Stimulated activated CD8-positive, alpha-beta memory T cell treated with anti-CD3 and anti-CD28 coated beads, Interleukin-4, amount 100 ng/mL, for 4 hours (primary cell): ENCODE measurements around the gene AJM1.
"Not testable (repeated sequence)": the region's sequence is repeated elsewhere in the genome, so short reads cannot be mapped to it uniquely, and the experiment has no call there.

Experiments used
- DNase-seq, 2 donors: peaks; one replicate each; pipeline ENCODE4 v3.0.0-alpha.2; 2020; ENCODE audit warnings: low read depth in 2 of 2, low spot score in 1 of 2

AJM1 gene

GRCh38 chr9:136843159-136843800 lies 1.0 kb downstream of the AJM1 start:
- not testable (repeated sequence) for DNase-seq

- peak; percentile 27 to 35 for DNase-seq
These were observed 1.8 kb downstream of the AJM1 start for GRCh38 chr9:136843801-136844740.

GRCh38 chr9:136844761-136845464 lies 2.6 kb downstream of the AJM1 start:
- DNase-seq, result no peak

- DNase-seq, result no peak
These were observed 3.4 kb downstream of the AJM1 start for GRCh38 chr9:136845465-136846260.

GRCh38 chr9:136846376-136847087 lies 4.3 kb downstream of the AJM1 start:
- no peak for DNase-seq

- DNase-seq, result no peak
These were observed 5.0 kb downstream of the AJM1 start for GRCh38 chr9:136847088-136847825.

GRCh38 chr9:136847826-136848392 lies 5.6 kb downstream of the AJM1 start:
- peak; percentile 38 to 51 for DNase-seq

- no peak for DNase-seq
These were observed 6.2 kb downstream of the AJM1 start for GRCh38 chr9:136848393-136849037.

GRCh38 chr9:136849038-136849959 lies 7.0 kb downstream of the AJM1 start, which contains the start of gene PHPT1:
TSS of gene PHPT1 (plus strand) at chr9:136849409. CDS start at chr9:136849431, 22 bp downstream.
- peak; percentile 86 to 93 for DNase-seq

- DNase-seq, result no peak
These were observed 7.9 kb downstream of the AJM1 start for GRCh38 chr9:136849960-136850865.

GRCh38 chr9:136850866-136851775 lies 8.8 kb downstream of the AJM1 start:
- DNase-seq, result no peak

- no peak for DNase-seq
These were observed 9.8 kb downstream of the AJM1 start, which contains the start of gene MAMDC4 for GRCh38 chr9:136851941-136852663. TSS of gene MAMDC4 (plus strand) at chr9:136852346. CDS start at chr9:136852417, 71 bp downstream.

GRCh38 chr9:136852664-136853595 lies 10.7 kb downstream of the AJM1 start:
- no peak for DNase-seq
